KMS-11 (cell line): ENCODE measurements around the gene PLXNB2.

Experiments
- H2AFZ ChIP-seq: fragments of 200-600 bp; sonication (generic); 2 replicates; pipeline ENCODE4 v1.6.1; 2016; ENCODE audit warnings: antibody characterized with exemption, mixed run types, low read depth
- H3K27ac ChIP-seq: fragments of 200-600 bp; sonication (generic); 2 replicates; pipeline ENCODE4 v1.6.1; 2016; ENCODE audit warnings: mild to moderate bottlenecking, mixed run types
- H3K27me3 ChIP-seq: fragments of 200-600 bp; sonication (generic); 2 replicates; pipeline ENCODE4 v1.6.1; 2017; ENCODE audit warnings: mild to moderate bottlenecking, low read depth, mixed run types, moderate library complexity; ENCODE audit not compliant: insufficient read depth
- H3K36me3 ChIP-seq: fragments of 200-600 bp; sonication (generic); 2 replicates; pipeline ENCODE4 v1.6.1; 2017; ENCODE audit warnings: mild to moderate bottlenecking, mixed run types; ENCODE audit not compliant: insufficient read depth
- H3K4me1 ChIP-seq: fragments of 200-600 bp; sonication (generic); 2 replicates; pipeline ENCODE4 v1.6.1; 2016; ENCODE audit warnings: mild to moderate bottlenecking, low read depth, mixed run types; ENCODE audit not compliant: poor library complexity, severe bottlenecking
- H3K4me2 ChIP-seq: fragments of 200-600 bp; sonication (generic); 2 replicates; pipeline ENCODE4 v1.7.0; 2016; ENCODE audit warnings: mild to moderate bottlenecking, mixed run types
- H3K4me3 ChIP-seq: fragments of 200-600 bp; sonication (generic); IDR thresholded peaks from 2 replicates; pipeline ENCODE4 v1.6.1; 2017; ENCODE audit warnings: low read depth, low read length, mixed read lengths; ENCODE audit not compliant: insufficient read depth
- H3K79me2 ChIP-seq: fragments of 200-600 bp; sonication (generic); 2 replicates; pipeline ENCODE4 v1.6.1; 2016; ENCODE audit warnings: low read depth, mixed run types; ENCODE audit not compliant: insufficient read depth
- H3K9ac ChIP-seq: fragments of 200-600 bp; sonication (generic); 2 replicates; pipeline ENCODE4 v1.6.1; 2016; ENCODE audit warnings: mild to moderate bottlenecking, mixed run types
- H4K20me1 ChIP-seq: fragments of 200-600 bp; sonication (generic); 2 replicates; pipeline ENCODE4 v1.6.1; 2016; ENCODE audit warnings: mild to moderate bottlenecking, mixed run types; ENCODE audit not compliant: insufficient read depth
- CTCF ChIP-seq: fragments of 200-600 bp; sonication (generic); conservative IDR thresholded peaks from 2 replicates; pipeline ENCODE4 v1.6.1; 2017; ENCODE audit warnings: low read depth, mild to moderate bottlenecking, antibody characterized with exemption, low read length, moderate library complexity, mixed read lengths

The PLXNB2 gene

DNA sequence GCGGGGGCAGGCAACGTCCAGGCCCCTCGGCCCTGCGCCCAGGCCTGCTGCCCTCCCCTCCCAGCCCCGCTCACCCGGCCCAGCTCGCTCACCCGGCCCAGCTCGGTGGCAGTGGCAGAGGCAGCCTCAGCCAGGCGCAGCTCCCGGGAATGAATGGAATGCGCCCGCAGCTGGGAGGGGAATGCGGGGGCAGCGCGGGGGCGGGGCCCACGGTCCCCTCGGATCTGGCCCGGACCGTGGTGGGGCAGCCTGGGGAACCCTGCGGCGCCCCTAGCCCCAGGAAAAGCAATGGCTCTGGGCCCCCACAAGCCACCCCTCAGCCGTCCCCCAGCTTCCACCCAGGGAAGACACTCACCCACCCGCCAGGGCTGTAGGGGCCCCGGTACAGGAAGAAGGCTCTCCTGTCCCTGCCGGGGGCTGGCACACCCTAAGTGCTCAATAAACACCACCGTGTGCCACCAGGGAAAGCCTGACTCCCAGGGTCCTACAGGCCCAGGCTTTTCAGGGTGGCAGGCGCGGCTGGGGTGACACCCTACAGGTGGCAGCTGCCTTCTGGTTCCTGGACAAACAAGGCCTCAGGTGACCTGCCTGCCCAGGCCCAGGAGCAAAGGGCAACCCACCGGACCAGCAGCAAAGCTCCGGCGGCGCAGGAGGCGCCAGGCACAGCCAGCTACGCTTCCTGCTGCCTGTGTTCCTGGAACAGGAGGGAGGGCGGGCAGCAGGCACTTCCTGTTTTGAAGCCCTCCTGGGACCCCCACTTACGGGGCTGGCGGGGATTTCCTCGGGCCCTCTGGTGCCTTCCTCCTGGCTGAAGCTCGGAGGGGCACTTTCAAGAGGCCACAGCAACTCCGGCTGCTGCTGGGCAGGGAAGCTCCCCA, 13.8 kb downstream of the PLXNB2 start:
- H3K4me2 ChIP-seq = no peak overlapping the region
- no peaks in the 10 kb centered on the region for H3K4me1 ChIP-seq
- H3K27me3 ChIP-seq = no peaks in the 10 kb centered on the region

GRCh38 chr22:50292643-50293440, 14.6 kb downstream of the PLXNB2 start:
- TF ChIP-seq CTCF = no peak
- H3K4me3 ChIP-seq = no peak overlapping the region
- H3K4me2 ChIP-seq = no peak overlapping the region
- H3K79me2 ChIP-seq = no peaks in the 10 kb centered on the region
- H3K36me3 ChIP-seq = no peaks in the 10 kb centered on the region
- H3K4me1 ChIP-seq = no peaks in the 10 kb centered on the region
- no peaks in the 10 kb centered on the region for H4K20me1 ChIP-seq
- no peak overlapping the region for H2AFZ ChIP-seq
- H3K27ac ChIP-seq = no peak overlapping the region
- no peaks in the 10 kb centered on the region for H3K27me3 ChIP-seq
- no peak overlapping the region for H3K9ac ChIP-seq

More for the DNA sequence above, 13.8 kb downstream of the PLXNB2 start:
- no peak for TF ChIP-seq CTCF
- no peaks in the 10 kb centered on the region for H4K20me1 ChIP-seq
- H3K36me3 ChIP-seq = no peaks in the 10 kb centered on the region
- H3K27ac ChIP-seq = no peak overlapping the region
- H3K4me3 ChIP-seq = no peak overlapping the region
- no peaks in the 10 kb centered on the region for H3K79me2 ChIP-seq
- H2AFZ ChIP-seq = no peak overlapping the region
- H3K9ac ChIP-seq = no peak overlapping the region

- no peaks in the 10 kb centered on the region for H3K36me3 ChIP-seq
These were observed 17.4 kb downstream of the PLXNB2 start for GRCh38 chr22:50289942-50290630.

More at GRCh38 chr22:50289942-50290630, 17.4 kb downstream of the PLXNB2 start:
- Histone ChIP-seq H3K4me2 (no peak overlapping the region), H3K9ac (no peak overlapping the region), H3K4me1 (no peaks in the 10 kb centered on the region), H3K27me3 (no peaks in the 10 kb centered on the region), H4K20me1 (no peaks in the 10 kb centered on the region), H2AFZ (no peak overlapping the region), H3K4me3 (no peak overlapping the region), H3K79me2 (no peaks in the 10 kb centered on the region), H3K27ac (no peak overlapping the region)
- no peak for TF ChIP-seq CTCF
